Dedifferentiated amniotic fluid mesenchymal stem cell (primary cell): Measurements from ENCODE around the gene GRIK1.

ENCODE experiments used
- DNase-seq: peaks from one replicate; pipeline ENCODE4 v3.0.0-alpha.2; 2016; ENCODE audit errors: extremely low spot score

GRIK1 gene

DNA sequence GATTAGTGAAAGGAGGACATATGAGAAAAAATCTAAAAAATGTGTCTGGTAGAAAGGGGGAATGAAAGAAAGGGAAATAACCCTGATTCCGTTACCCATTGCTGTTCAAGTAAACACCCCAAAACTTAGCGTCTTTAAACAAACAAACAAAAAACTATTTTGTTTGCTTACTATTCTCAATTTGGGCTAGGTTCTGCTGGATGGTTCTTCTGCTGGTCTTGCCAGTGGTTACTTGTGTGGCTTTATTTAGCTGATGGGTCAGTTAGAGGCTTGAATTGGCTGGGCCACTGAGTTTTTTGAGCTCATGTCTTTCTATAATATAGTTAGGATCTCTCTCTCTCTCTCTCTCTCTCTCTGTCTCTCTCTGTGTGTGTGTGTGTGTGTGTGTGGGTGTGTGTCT, 112.1 kb downstream of the GRIK1 start:
- no peak for DNase-seq

DNA sequence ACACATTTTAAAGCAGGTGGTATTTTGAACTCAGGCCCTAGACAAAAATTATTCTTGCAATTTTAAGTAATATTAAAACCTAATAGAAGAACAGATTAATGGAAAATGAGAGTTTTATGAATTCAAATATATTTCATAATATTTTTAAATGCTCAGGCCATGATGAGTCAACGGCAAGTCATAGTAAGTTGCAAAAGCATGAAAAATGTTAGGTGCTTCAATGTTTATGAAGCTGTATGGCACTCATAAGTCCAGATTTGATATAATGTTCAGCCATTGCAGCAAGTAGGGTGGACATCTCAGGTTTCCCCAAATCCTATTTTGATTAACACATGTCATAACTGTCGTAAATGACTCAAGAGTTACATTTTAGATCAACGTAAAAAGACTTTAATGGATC, 112.6 kb downstream of the GRIK1 start:
- no peak for DNase-seq

DNA sequence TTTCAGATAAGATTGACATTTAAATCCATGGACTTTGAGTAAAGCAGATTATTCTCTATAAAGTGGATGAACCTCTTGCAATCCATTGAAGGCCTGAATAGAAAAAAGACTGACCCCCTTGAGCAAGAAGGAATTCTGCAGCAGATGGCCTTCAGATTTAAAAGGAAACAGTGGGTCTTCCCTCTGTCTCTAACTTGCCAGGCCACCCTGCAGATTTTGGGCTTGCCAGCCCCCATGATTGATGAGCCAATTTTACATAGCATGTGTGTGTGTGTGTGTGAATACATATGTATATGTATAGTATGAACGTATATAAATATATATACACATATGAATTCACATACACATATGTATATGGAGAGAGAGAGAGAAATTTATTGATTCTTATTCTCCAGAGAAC, 113.4 kb downstream of the GRIK1 start:
- no peak for DNase-seq

DNA sequence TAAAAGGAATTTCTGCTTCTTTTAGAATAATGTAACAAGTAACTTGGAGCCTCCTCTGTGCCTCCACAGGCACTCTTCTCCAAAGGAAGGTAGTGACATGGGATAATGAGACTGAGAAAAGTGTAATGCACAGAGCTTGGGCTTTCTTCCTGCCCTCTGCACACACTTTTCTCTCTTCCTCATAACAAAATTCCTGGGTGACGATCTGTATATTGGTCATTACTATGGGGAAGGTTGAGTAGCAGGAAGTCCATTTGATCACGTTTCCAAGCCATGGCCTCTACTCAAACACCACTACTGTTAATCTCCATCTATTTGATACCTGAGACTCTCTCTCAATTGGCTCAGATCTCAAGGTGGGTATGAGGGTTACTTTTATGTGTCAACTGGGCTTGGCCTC, 113.9 kb downstream of the GRIK1 start:
- DNase-seq = no peak

DNA sequence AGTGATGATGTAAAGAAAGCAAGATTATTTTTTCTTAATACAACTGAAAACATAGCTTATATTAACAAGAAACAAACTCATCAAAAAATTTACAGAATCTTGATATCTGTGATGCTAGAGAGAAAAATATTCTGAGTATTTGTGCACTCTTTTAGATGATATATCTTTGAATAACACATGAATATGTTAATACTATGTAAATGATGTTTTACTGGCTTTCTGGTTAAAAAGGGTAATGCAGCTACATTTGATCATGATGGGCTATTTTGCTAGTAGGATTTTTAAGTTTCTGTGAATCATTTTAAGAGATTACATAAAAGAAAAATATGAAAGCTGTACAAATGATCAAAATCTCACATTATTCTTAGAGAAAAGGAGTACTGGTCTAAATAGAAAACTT, 114.5 kb downstream of the GRIK1 start:
- no peak for DNase-seq

DNA sequence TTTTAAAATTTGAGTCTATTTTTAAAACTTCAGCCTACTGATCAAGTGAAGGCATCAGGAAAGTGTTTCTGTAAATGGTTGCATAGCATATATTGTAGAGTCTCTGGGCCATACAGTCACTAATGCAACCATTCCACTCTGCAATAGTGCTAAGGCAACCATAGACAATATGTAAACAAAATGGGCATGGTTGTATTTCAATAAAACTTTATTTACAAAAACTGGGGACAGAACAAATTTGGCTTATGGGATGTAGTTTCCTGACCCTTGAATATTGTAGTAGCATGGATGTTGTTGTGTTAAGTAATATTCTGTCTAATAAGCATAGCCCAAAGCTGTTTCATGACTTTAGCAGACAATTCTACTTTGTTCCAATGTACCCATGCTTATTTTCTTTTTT, 117.7 kb downstream of the GRIK1 start:
- no peak for DNase-seq

DNA sequence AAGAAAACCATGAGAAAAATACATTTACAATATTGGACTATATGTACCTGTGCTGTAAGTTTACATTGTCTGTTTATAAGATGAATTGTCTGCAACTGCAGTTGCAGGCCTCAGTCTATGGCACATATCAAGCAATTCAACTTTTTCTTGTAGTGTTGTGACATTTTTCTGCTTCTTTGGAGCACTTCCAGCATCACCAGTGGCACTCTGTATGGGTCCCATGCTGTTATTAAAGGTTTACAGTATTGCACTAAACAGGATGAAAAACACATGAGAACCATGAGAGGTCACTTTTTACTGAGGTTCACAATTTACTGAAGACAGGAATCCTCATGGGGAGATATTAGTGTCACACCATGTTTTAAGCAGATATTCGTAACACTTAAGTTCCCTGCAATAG, 118.6 kb downstream of the GRIK1 start:
- no peak for DNase-seq

DNA sequence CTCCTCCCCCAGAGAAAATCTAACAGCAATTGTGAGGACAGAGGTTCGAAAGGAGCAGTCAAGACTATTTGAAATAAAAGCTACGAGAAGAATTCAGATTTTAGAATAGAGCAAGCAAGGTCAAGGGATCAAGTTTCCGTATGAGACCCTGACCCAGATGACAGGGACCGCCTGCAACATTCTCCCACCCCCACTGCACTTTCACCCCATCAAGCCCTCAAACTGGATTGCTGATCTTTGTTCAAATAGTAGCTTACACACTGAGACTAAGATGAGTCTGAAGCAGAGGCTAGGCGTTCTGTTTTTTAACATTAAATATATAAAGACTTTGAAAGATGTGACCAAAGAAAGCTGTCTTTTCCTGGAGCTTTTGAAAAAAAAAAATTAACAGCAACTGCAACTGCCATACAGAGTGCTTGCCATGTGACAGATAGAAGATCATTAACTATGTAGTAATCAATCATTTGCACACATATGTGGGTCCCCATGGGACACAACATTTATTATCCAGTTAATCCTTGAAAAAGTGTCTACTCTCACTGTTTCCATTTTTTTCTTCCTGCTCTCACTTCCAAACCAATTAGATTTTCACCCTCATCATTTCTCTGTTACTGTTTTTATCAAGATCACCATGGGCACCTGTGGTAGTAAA, 120.0 kb downstream of the GRIK1 start:
- no peak for DNase-seq

DNA sequence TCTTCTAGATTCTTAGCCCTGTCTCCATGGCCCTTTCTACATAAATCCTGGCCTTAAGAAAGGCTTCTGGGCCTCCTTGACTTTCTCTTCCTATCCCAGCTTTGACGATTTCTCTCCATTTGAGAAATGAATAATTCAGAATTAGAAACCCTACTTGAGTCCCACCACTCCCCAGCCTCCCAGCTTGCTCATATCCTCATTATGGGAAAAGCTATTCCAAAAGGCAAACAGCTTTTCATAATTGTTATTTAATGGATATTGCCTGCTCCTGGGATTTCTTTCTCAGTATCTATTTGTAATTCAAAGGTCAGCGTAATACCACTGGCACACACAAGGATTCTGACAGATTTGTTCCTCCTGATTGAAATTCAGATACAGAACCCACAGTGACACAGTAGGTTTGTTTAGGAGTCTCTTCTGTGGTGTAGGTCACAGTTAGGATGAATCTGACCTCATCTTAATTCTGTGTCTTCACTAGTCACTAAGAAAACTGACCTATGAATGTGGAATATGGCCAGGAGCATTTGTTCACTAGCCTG, 121.3 kb downstream of the GRIK1 start:
- no peak for DNase-seq

DNA sequence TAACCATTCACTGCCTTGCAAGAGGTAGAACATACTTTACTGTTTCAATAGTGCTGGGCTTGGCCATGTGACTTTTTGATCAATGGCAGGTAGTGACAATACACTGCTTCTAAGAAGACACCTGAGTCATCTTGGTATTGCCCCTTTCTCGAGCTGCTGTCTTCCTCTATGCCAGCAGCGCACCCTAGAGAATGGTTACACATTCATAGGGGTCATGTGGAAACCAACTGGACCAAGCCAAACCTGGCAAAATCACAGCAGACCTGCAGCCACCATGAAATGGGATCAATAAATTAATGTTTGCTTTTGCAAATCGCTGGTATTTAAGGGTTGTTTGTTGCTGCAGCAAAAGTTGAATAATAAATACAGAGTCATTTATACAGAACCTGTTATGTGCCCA, 122.3 kb downstream of the GRIK1 start:
- no peak for DNase-seq

DNA sequence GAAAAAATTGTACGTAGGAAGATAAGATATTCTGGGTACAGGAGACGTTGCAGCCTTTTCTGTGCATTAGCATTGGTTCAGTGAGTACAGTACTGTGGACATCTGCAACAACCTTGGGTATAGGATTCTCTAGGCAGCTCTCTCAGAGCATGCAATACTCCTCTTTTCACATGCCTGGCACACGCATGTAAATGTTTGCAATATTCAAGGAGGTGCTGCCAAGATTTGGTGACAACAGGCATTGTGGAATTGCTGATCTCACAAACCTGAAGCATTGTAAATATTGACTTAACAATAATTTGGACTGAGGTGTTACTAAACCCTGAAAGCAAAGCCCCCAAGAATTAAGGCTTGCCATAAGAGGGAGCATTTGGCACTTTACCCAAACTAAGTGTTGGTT, 126.8 kb downstream of the GRIK1 start:
- DNase-seq = no peak

DNA sequence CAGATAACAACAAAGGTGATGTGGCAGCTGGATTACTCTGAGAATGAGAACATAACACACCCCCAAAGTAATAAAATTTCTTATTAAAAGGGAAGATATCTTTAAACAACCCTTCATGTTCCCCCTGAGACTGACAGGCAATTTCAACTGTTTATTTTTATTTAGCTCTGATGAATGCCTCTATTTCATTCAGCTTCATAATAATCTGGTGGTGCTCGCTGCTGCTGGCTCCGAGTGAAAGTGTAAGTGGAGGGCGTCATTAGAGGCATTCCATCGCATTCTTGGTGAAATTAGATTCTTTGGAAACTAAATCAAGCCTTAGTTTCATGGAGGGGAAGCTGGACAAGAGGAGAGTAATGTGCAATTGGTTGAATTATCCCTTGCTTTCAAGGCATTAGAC, 128.9 kb downstream of the GRIK1 start:
- DNase-seq = no peak

DNA sequence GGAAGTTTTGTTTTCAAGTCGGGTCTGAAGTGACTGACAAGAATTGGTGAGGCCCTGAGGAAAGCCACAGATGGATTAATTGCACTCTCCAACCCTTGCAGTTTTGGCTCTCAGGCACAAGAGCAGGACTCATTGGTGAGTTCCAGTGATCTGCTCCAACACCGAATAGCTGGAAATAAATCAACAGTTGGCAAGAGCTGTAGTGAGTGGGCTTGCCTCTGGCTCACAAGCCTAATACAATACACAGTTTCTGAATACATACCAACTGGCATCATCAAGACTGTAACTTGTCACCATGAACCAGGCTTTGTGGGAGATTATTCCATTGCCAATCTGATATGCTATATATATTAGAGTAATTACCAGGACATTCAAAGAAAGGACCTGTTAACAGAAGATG, 131.6 kb downstream of the GRIK1 start:
- no peak for DNase-seq

DNA sequence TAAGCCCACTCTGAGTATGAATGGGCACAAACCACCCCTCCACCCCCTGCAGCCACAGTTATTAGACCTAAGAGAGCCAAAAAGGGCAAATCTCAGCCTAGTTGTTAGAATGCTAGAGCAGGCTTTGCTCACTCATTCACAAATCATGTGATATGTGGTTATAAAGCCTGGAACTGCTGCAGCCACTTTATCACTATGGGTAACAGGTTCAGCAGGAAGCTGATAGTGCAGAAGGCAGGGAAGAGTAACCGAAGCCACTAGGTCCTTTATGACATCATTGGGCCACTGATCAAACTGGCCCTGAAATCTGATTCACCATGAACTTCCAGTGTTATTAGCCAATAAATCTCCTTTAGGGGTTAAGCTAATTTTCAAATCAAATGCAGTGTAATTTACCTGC, 134.7 kb downstream of the GRIK1 start:
- DNase-seq = no peak

DNA sequence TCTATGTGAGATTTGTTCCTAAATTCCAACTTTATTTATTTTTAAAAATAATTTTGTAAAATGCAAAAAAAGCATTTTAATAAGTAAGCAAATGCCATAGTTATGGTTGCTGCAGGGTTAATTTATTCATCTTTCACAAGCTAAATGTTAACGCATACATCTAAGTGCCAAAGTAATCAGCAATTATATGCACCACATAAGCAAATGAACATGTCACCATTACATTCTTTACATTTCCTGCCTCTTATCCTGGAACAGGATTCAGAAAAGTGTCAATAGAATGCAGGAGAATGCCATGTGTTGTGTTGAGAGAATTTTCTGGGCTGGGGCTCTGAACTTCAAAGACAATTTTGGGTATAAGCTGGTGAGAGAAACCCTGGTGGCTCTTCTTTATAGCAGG, 136.6 kb downstream of the GRIK1 start:
- DNase-seq = no peak

DNA sequence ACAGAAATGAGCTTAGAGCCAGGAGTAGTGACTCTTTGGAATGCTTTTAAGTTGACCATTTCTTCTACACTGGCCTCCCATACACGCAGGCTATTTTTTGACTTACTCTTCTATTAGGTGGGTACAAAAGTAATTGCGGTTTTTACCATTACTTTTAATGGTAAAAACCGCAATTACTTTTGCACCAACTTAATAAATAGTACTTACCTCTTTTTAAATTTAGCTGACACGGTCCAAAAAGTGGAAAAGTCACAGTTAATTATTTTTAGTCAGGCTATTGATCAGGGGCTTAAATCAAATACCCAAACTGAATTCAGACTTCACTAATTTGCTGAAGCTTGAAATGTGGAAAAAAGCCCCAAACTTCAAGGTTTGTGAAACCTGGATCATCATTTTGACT, 138.7 kb downstream of the GRIK1 start:
- DNase-seq = no peak

DNA sequence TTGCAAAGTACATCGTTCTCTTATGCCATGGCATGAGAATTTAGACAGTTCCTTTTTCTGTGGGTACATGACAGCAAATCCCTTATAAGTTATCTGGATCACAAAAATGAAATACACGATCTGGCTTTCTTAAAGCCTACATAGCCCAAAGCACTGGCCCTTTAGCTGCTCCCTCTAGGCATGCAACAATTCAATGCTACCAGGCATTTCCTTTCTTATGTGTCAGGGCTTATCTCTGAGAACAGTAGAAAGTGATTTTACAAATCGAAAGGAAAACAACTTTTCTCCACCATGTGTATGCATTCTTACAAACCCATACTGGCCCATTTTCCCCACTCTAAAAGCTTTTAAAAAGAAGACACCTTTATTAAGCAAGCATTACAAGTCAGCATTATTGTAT, 139.7 kb downstream of the GRIK1 start:
- DNase-seq = no peak

DNA sequence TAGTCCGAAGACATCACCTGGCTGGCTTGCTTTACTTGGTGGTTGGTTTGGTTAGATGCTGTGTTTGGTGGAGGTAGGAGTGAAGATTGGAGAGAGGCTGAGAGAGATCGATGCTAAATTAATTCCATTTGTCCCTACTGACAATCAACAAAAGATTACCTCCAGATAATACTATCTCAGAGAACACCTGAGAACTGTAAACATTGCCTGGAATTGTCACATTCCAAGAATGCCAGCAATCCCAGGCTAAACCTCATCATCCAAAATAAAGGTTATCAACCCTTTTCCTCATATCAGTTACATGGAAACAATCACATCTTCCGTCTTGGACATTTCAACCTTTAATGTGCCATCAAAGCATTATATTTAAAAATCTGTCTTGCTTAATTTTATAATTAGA, 141.0 kb downstream of the GRIK1 start:
- no peak for DNase-seq

DNA sequence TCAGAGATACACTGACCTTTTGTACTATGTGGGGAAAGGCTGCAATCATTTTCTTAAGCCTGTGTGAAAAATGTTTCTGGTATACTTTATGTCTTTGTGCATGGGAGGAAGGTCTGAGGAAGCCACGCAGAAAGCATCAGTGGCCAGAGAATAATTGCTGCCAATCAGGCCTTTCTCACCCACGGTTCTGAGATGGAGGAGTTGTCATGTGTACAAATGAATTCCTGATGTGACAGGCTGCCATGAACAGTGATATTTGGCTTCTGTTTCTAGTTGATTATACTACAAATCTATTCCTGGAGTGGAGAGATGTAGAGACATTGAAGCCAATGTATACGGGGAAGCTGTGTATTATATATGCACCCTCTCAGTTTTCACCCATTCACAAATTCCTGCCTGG, 142.6 kb downstream of the GRIK1 start:
- DNase-seq = no peak

DNA sequence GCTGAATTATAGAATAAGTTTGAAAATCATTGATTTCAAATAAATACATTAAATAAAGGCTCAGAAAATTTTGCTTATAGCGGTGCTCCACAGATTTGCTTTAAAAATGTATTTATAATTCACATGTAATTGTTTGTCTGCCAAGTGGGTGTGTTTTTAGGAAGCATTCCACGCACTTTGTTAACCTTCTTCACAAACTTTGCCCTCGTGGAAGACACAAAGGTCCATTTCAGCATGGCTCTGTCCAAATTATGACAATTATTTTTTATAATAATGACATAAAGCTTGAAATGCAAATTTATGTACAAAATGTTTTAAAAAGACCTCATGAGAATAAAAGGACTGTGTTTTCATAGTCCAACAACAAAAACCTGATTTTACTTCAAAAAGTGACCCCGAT, 146.1 kb downstream of the GRIK1 start:
- DNase-seq = no peak

DNA sequence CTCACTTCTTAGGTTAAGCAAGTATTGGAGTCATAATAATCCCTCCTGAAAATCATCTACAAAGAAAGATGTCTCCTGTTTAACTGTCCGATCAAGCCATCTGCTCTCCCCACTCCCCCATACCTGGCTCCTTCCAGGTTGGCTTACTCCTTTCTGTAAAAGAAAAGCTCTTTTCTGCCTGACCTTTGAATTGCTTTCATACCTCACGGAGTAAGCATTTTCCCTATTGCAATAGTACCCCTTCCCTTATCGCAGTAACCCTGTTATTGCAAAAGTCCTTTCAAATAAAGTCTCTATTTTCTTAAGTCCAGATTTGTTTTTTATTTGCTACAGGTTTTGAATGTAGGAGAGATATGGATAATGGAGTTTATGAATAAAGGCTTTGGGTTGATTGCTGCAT, 150.4 kb downstream of the GRIK1 start:
- no peak for DNase-seq

DNA sequence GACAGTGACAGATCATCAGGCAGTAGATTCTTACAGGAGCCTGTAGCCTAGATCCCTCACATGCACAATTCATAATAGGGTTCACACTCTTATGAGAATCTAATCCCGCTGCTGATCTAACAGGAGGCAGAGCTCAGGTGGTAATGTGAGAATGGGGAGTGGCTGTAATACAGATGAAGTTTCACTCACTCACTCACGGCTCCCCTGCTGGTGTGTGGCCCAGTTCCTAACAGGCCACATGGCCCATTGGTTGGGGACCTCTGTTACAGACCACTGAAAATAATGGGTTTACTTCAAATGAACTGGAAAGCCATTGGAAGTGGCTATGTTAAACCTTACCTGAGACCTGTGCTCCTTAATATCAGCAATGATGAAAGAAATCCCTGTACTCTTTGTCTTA, 151.0 kb downstream of the GRIK1 start:
- no peak for DNase-seq

DNA sequence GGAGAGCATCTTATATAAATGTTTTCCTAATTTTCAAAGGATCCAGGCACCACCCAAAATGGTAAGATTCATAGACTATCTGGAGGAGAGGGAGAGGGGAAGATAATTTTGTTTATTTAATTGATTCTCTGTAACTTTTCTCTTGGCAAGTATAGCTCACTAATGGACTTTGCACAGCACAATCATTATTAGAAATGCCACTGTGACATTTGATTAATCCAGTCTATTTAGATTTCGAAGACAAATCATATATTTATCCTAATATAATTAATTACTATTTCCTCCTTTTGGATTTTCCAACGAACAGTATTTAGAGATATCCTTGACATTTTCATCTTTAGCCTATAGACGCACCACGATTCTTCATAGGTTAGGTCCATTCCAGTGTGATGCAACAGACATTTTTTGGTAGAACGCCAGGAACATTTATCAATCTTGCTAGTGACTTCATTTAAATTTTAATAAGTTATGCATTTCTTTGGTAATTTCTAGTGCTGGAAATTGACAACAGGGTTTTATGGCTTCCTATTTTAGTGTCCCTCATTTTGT, 152.4 kb downstream of the GRIK1 start:
- DNase-seq = no peak
